D721Med (cell line): ENCODE data around the gene DGKG.
A peak's percentile ranks its signal among the peaks of the same experiment; 100 is the strongest.

Experiments
- DNase-seq: peaks from one replicate; pipeline ENCODE4 v3.0.0; 2011; ENCODE audit warnings: low spot score; ENCODE audit not compliant: insufficient read length
- FAIRE-seq: peaks from 2 replicates; lab custom pipeline; 2011; peaks lifted over from hg19 to GRCh38; lab: Jason Lieb, UNC
- CTCF ChIP-seq: IDR thresholded peaks from 2 replicates; pipeline ENCODE4 v1.5.1; 2012; ENCODE audit warnings: mild to moderate bottlenecking, control low read depth; ENCODE audit not compliant: insufficient read depth; ENCODE audit errors: missing control alignments

Gene DGKG

DNA sequence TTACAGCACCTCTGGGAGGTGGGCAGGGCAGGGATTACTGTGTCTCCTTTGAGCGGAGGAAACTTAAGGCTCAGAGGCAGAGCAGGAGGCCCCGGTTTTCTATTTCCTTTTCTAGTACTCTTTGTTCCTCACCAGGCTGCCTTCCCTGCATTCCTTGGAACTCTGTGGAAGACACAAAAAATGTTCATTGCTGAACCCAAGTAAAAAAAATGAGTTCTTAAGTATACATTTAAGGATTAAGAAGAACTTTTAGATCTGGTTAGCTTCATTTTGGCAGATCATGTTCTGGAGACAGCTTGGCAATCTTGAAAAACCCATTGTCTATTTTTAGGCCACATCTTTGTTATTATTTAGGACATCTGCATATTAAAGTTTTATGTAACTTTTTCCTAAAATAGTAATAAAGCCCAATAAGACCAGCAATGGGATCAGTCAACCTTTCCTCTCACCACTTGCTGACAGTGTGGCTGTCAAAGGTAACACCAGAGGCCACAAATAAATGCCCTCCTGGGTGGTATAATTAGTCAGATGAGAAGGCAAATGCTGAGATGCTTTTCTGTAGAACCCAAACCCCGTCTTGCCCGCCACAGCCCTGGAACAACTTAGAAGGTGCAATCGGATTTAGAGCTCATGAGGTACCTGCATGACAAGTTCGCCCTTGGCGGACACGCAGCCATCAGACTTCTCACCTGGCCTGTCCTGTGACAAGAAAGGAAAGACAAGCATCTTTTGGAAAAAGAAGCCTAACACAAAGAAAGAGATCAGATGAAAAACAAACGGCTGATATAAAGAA, 97.2 kb downstream of the DGKG start:
- no peak for FAIRE-seq
- no peak for TF ChIP-seq CTCF

DNA sequence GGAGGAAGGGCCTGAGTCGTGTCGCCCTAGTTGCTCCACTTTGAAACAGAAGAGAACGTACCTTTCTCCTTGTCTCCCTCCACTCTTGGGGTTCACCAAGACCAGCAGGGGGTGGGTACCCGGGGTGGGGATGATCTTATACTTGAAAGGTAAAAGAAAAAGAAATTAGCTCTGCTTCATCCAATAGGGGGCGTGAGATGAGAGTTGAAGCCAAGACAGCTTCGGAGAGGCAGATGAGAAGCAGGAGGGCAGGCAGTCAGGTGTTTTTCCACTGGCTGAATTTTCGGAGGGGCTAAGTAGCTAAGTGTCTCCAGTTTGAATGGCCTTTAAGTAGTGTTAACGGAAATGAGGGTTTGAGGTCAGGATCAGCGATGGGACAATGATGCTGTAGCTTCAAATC, 100.4 kb downstream of the DGKG start:
- no peak for DNase-seq
- FAIRE-seq = no peak

More for the DNA sequence above, 97.2 kb downstream of the DGKG start:
- no peak for DNase-seq

GRCh38 chr3:186260726-186261125, 101.3 kb downstream of the DGKG start:
- no peak for DNase-seq
- TF ChIP-seq CTCF = no peak
- no peak for FAIRE-seq

More for the DNA sequence above, 100.4 kb downstream of the DGKG start:
- TF ChIP-seq CTCF = peak; percentile 43

- FAIRE-seq (no peak), DNase-seq (no peak)
These were observed 102.2 kb downstream of the DGKG start for GRCh38 chr3:186259612-186260383.

GRCh38 chr3:186258968-186259367, 103.1 kb downstream of the DGKG start:
- FAIRE-seq = no peak
- no peak for DNase-seq
- TF ChIP-seq CTCF = no peak

More at GRCh38 chr3:186259612-186260383, 102.2 kb downstream of the DGKG start:
- peak; percentile 67 for TF ChIP-seq CTCF

GRCh38 chr3:186257866-186258265, 104.2 kb downstream of the DGKG start:
- no peak for TF ChIP-seq CTCF
- FAIRE-seq (no peak), DNase-seq (no peak)
